Measurements from ENCODE around the gene ETFBKMT.
"Not testable (repeated sequence)": the region's sequence is repeated elsewhere in the genome, so short reads cannot be mapped to it uniquely, and the experiment has no call there.

ETFBKMT gene

GRCh38 chr12:31685801-31686200, 26.3 kb downstream of the ETFBKMT start:
- Histone ChIP-seq H3K4me1 (ENCODE audit: control insufficient read depth, insufficient read depth, low read length) (no peaks in the 10 kb centered on the region), H3K27me3 (ENCODE audit: control insufficient read depth, insufficient read depth, low read length, poor library complexity, severe bottlenecking) (no peaks in the 10 kb centered on the region), H3K36me3 (ENCODE audit: control insufficient read depth, insufficient read depth, low read length) (peaks cover 3% of the 10 kb centered on the region), H3K9me3 (ENCODE audit: control insufficient read depth, low read length) (no peaks in the 10 kb centered on the region), H3K27ac (ENCODE audit: insufficient read depth, low read depth, low read length, poor library complexity, severe bottlenecking) (no peak overlapping the region), H3K4me3 (ENCODE audit: insufficient read depth, low read depth, low read length) (no peak overlapping the region)
- WGBS, 2 experiments: 79 to 83% methylated on average over 3 of the region's 3 CpGs

GRCh38 chr12:31687101-31687527, 27.6 kb downstream of the ETFBKMT start:
- WGBS, 2 experiments: 83 to 97% methylated on average over 3 of the region's 3 CpGs

GRCh38 chr12:31689921-31690320, 30.4 kb downstream of the ETFBKMT start:
- H3K27ac ChIP-seq (ENCODE audit: insufficient read depth, low read depth, low read length, poor library complexity, severe bottlenecking); H3K27me3 ChIP-seq (ENCODE audit: control insufficient read depth, insufficient read depth, low read length, poor library complexity, severe bottlenecking); H3K9me3 ChIP-seq (ENCODE audit: control insufficient read depth, low read length); H3K4me3 ChIP-seq (ENCODE audit: insufficient read depth, low read depth, low read length); H3K4me1 ChIP-seq (ENCODE audit: control insufficient read depth, insufficient read depth, low read length); H3K36me3 ChIP-seq (ENCODE audit: control insufficient read depth, insufficient read depth, low read length): not testable (repeated sequence)
- 95 to 97% methylated on average over 3 of the region's 3 CpGs for WGBS, 2 experiments

More at GRCh38 chr12:31687101-31687527, 27.6 kb downstream of the ETFBKMT start:
- H3K9me3 ChIP-seq (ENCODE audit: control insufficient read depth, low read length): no peaks in the 10 kb centered on the region
- H3K27me3 ChIP-seq (ENCODE audit: control insufficient read depth, insufficient read depth, low read length, poor library complexity, severe bottlenecking): no peaks in the 10 kb centered on the region
- no peak overlapping the region for H3K27ac ChIP-seq (ENCODE audit: insufficient read depth, low read depth, low read length, poor library complexity, severe bottlenecking)
- H3K4me3 ChIP-seq (ENCODE audit: insufficient read depth, low read depth, low read length): no peak overlapping the region
- H3K4me1 ChIP-seq (ENCODE audit: control insufficient read depth, insufficient read depth, low read length): no peaks in the 10 kb centered on the region
- peaks cover 3% of the 10 kb centered on the region for H3K36me3 ChIP-seq (ENCODE audit: control insufficient read depth, insufficient read depth, low read length)

GRCh38 chr12:31702047-31702446, 42.6 kb downstream of the ETFBKMT start:
- Histone ChIP-seq H3K27me3 (ENCODE audit: control insufficient read depth, insufficient read depth, low read length, poor library complexity, severe bottlenecking) (no peaks in the 10 kb centered on the region), H3K27ac (ENCODE audit: insufficient read depth, low read depth, low read length, poor library complexity, severe bottlenecking) (no peak overlapping the region), H3K9me3 (ENCODE audit: control insufficient read depth, low read length) (no peaks in the 10 kb centered on the region), H3K4me1 (ENCODE audit: control insufficient read depth, insufficient read depth, low read length) (no peaks in the 10 kb centered on the region), H3K4me3 (ENCODE audit: insufficient read depth, low read depth, low read length) (no peak overlapping the region), H3K36me3 (ENCODE audit: control insufficient read depth, insufficient read depth, low read length) (no peaks in the 10 kb centered on the region)

GRCh38 chr12:31705621-31706020, 46.1 kb downstream of the ETFBKMT start:
- no peaks in the 10 kb centered on the region for H3K9me3 ChIP-seq (ENCODE audit: control insufficient read depth, low read length)
- H3K36me3 ChIP-seq (ENCODE audit: control insufficient read depth, insufficient read depth, low read length): no peaks in the 10 kb centered on the region
- no peak overlapping the region for H3K27ac ChIP-seq (ENCODE audit: insufficient read depth, low read depth, low read length, poor library complexity, severe bottlenecking)
- 73 to 83% methylated on average over 2 of the region's 2 CpGs for WGBS, 2 experiments
- no peaks in the 10 kb centered on the region for H3K27me3 ChIP-seq (ENCODE audit: control insufficient read depth, insufficient read depth, low read length, poor library complexity, severe bottlenecking)
- no peak overlapping the region for H3K4me3 ChIP-seq (ENCODE audit: insufficient read depth, low read depth, low read length)
- no peaks in the 10 kb centered on the region for H3K4me1 ChIP-seq (ENCODE audit: control insufficient read depth, insufficient read depth, low read length)

GRCh38 chr12:31708118-31708517, 48.6 kb downstream of the ETFBKMT start:
- WGBS, 2 experiments: 94 to 97% methylated on average over 7 of the region's 7 CpGs
- not testable (repeated sequence) for H3K4me3 ChIP-seq (ENCODE audit: insufficient read depth, low read depth, low read length); H3K9me3 ChIP-seq (ENCODE audit: control insufficient read depth, low read length); H3K27ac ChIP-seq (ENCODE audit: insufficient read depth, low read depth, low read length, poor library complexity, severe bottlenecking); H3K27me3 ChIP-seq (ENCODE audit: control insufficient read depth, insufficient read depth, low read length, poor library complexity, severe bottlenecking); H3K4me1 ChIP-seq (ENCODE audit: control insufficient read depth, insufficient read depth, low read length); H3K36me3 ChIP-seq (ENCODE audit: control insufficient read depth, insufficient read depth, low read length)

GRCh38 chr12:31710021-31710818, 50.7 kb downstream of the ETFBKMT start:
- Histone ChIP-seq H3K36me3 (ENCODE audit: control insufficient read depth, insufficient read depth, low read length) (no peaks in the 10 kb centered on the region), H3K27ac (ENCODE audit: insufficient read depth, low read depth, low read length, poor library complexity, severe bottlenecking) (no peak overlapping the region), H3K27me3 (ENCODE audit: control insufficient read depth, insufficient read depth, low read length, poor library complexity, severe bottlenecking) (no peaks in the 10 kb centered on the region), H3K4me3 (ENCODE audit: insufficient read depth, low read depth, low read length) (no peak overlapping the region), H3K4me1 (ENCODE audit: control insufficient read depth, insufficient read depth, low read length) (no peaks in the 10 kb centered on the region), H3K9me3 (ENCODE audit: control insufficient read depth, low read length) (no peaks in the 10 kb centered on the region)
- WGBS, 2 experiments: 92% methylated on average over 3 of the region's 3 CpGs

GRCh38 chr12:31712877-31713276, 53.4 kb downstream of the ETFBKMT start:
- H3K36me3 ChIP-seq (ENCODE audit: control insufficient read depth, insufficient read depth, low read length): no peaks in the 10 kb centered on the region
- 90 to 95% methylated on average over 4 of the region's 5 CpGs for WGBS, 2 experiments

GRCh38 chr12:31714406-31715271, 55.2 kb downstream of the ETFBKMT start:
- Histone ChIP-seq H3K36me3 (ENCODE audit: control insufficient read depth, insufficient read depth, low read length) (no peaks in the 10 kb centered on the region), H3K27me3 (ENCODE audit: control insufficient read depth, insufficient read depth, low read length, poor library complexity, severe bottlenecking) (no peaks in the 10 kb centered on the region), H3K4me1 (ENCODE audit: control insufficient read depth, insufficient read depth, low read length) (no peaks in the 10 kb centered on the region), H3K9me3 (ENCODE audit: control insufficient read depth, low read length) (no peaks in the 10 kb centered on the region), H3K27ac (ENCODE audit: insufficient read depth, low read depth, low read length, poor library complexity, severe bottlenecking) (no peak overlapping the region), H3K4me3 (ENCODE audit: insufficient read depth, low read depth, low read length) (no peak overlapping the region)
- whole genome bisulfite sequencing, 2 experiments: 93 to 95% methylated on average over 2 to 3 of the region's 3 CpGs

More at GRCh38 chr12:31712877-31713276, 53.4 kb downstream of the ETFBKMT start:
- no peak overlapping the region for H3K4me3 ChIP-seq (ENCODE audit: insufficient read depth, low read depth, low read length)
- no peaks in the 10 kb centered on the region for H3K4me1 ChIP-seq (ENCODE audit: control insufficient read depth, insufficient read depth, low read length)
- H3K9me3 ChIP-seq (ENCODE audit: control insufficient read depth, low read length): no peaks in the 10 kb centered on the region
- no peaks in the 10 kb centered on the region for H3K27me3 ChIP-seq (ENCODE audit: control insufficient read depth, insufficient read depth, low read length, poor library complexity, severe bottlenecking)
- no peak overlapping the region for H3K27ac ChIP-seq (ENCODE audit: insufficient read depth, low read depth, low read length, poor library complexity, severe bottlenecking)

GRCh38 chr12:31715283-31715825, 55.9 kb downstream of the ETFBKMT start:
- H3K27ac ChIP-seq (ENCODE audit: insufficient read depth, low read depth, low read length, poor library complexity, severe bottlenecking): no peak overlapping the region
- no peak overlapping the region for H3K4me3 ChIP-seq (ENCODE audit: insufficient read depth, low read depth, low read length)
- no peaks in the 10 kb centered on the region for H3K36me3 ChIP-seq (ENCODE audit: control insufficient read depth, insufficient read depth, low read length)
- no peaks in the 10 kb centered on the region for H3K9me3 ChIP-seq (ENCODE audit: control insufficient read depth, low read length)
- WGBS, 2 experiments: 79% methylated on average over 5 of the region's 5 CpGs
- H3K4me1 ChIP-seq (ENCODE audit: control insufficient read depth, insufficient read depth, low read length): no peaks in the 10 kb centered on the region
- no peaks in the 10 kb centered on the region for H3K27me3 ChIP-seq (ENCODE audit: control insufficient read depth, insufficient read depth, low read length, poor library complexity, severe bottlenecking)

Measured in ectodermal cell (in vitro differentiated cells).